Measurements from ENCODE around the gene PHF21B.

PHF21B gene

DNA sequence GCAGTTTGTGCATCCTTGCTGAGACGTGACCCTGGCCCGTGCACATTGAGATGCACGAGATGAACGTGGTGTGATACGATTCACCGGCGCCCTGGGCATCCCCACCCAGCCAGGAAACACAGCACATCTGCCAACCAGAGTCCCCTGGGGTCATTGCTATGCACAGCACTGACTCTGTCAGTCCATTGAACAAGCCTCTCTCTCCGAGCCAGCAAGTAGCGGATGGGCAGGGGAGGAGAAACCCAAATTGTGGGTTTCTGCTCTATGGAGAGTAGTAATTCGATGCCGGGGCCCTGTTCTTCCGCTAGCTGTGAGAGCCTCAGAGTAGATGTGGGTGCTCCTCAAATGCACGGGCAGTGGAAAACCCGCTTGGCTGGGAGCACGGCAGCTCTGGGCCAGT is 172.3 kb downstream of the PHF21B start:
- intact Hi-C loops (cut with DNase I): no loop called here
- peak in 2 of 10 donors; percentile 14 to 43 for DNase-seq

DNA sequence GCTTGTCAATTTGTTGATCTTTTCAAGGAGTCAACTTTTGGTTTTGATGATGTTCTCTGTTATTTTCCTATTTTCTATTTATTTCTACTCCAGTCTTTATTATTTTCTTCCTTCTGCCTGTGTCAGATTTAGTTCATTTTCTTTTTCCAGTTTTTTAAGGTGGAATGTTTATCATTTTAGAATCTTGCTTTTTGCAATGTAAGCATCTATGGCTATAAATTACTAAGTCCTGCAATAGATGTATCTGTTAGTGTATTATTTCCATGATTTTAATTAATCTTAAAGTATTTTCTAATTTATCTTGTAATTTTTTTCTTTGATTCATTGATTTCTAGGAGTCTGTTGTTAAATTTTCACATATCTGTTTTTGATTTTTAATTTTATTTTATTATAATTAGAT is 175.7 kb downstream of the PHF21B start:
- intact Hi-C loops (cut with DNase I): no loop called here
- no peak for DNase-seq

DNA sequence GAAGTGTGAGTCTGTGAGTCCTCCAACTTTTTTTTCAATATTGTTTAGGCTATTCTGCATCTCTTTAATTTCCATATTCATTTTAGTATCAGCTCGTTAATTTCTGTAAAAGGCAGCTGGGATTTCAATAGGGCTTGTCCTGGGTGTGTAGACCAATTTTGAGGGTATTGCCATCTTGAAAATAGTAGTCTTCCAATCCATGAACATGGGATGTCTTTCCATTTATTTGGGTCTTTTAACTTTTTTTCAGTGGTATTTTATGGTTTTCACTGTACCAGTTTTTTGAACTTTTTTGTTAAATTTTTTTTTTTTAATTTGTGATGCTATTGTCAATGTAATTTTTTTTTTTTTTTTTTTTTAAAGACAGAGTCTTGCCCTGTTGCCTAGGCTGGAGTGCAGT is 177.9 kb downstream of the PHF21B start:
- no peak for DNase-seq
- intact Hi-C loops (cut with DNase I): no loop called here

All from posterior cingulate gyrus (tissue), 11 donors.